Measurements from ENCODE around the gene SLC25A36.

- TF ChIP-seq POLR2AphosphoS5 (IDR thresholded peaks at IDR 0.05) (no peak), POLR2A (IDR thresholded peaks at IDR 0.05) (no peak)
- TF ChIP-seq, protein P1, sequence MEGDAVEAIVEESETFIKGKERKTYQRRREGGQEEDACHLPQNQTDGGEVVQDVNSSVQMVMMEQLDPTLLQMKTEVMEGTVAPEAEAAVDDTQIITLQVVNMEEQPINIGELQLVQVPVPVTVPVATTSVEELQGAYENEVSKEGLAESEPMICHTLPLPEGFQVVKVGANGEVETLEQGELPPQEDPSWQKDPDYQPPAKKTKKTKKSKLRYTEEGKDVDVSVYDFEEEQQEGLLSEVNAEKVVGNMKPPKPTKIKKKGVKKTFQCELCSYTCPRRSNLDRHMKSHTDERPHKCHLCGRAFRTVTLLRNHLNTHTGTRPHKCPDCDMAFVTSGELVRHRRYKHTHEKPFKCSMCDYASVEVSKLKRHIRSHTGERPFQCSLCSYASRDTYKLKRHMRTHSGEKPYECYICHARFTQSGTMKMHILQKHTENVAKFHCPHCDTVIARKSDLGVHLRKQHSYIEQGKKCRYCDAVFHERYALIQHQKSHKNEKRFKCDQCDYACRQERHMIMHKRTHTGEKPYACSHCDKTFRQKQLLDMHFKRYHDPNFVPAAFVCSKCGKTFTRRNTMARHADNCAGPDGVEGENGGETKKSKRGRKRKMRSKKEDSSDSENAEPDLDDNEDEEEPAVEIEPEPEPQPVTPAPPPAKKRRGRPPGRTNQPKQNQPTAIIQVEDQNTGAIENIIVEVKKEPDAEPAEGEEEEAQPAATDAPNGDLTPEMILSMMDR (IDR thresholded peaks at IDR 0.05 in 8 of 11, conservative IDR thresholded peaks at IDR 0.05 in 3 of 11): no peak
These were observed 54.2 kb downstream of the SLC25A36 start for GRCh38 chr3:140995881-140996280.

Measured in spleen (tissue), 7 donors.